HCT116 (cell line): ENCODE data around the gene CHSY3. TPM values are rescaled to one million over a fixed set of nuclear protein-coding genes. Genes with fewer than 3 reads are reported as not detected.

Experiments
- ATAC-seq: fragments of 200-7000 bp; cut with Tn5 transposase; 2 replicates; pipeline ENCODE4 v1.9.1; 2020; ENCODE audit warnings: mild to moderate bottlenecking, moderate library complexity
- BruUV-seq: library from RNA; stranded (reverse); fragments of 400-500 nt; replicated peaks from 2 replicates; lab custom pipeline; 2021; lab: Mats Ljungman, UMichigan
- CTCF ChIA-PET: fragments of 300-600 bp; sonication (Branson Sonifier 250); formaldehyde crosslinking; loops from one replicate; lab custom pipeline; 2021; ENCODE audit warnings: antibody characterized with exemption; lab: Charles Lee
- POLR2A ChIA-PET: fragments of 300-600, 350-600 bp; sonication (Branson Sonifier 250); formaldehyde crosslinking; loops from one replicate; lab custom pipeline; 2021; ENCODE audit warnings: antibody characterized with exemption; lab: Charles Lee
- RAD21 ChIA-PET, 2 experiments: fragments of 300-600 bp; sonication (Branson Sonifier 250); formaldehyde crosslinking; loops; one replicate each; lab custom pipeline; 2023; ENCODE audit warnings: low total read pairs in 2 of 2; ENCODE audit not compliant: uncharacterized antibody in 2 of 2, unreplicated experiment in 2 of 2, low non-redundant PET in 1 of 2; lab: Charles Lee
- DNase-seq: peaks from one replicate; pipeline ENCODE4 v3.0.0-alpha.2; 2010; ENCODE audit warnings: low read depth, low spot score
- H2AFZ ChIP-seq: fragments of 200-600 bp; shearing (Covaris generic), sonication (generic); 2 replicates; pipeline ENCODE4 v1.6.1; 2017; ENCODE audit warnings: low read depth, mixed run types, mixed read lengths, antibody characterized with exemption, low read length; ENCODE audit not compliant: poor library complexity, severe bottlenecking
- H3K27ac ChIP-seq: 2 replicates; pipeline ENCODE4 v1.5.1; 2012; ENCODE audit warnings: low read depth, low read length
- H3K27me3 ChIP-seq: fragments of 200-600 bp; sonication (generic); 2 replicates; pipeline ENCODE4 v1.6.1; 2016; ENCODE audit warnings: mixed run types, low read length, mixed read lengths; ENCODE audit not compliant: insufficient read depth
- H3K36me3 ChIP-seq, 2 experiments: fragments of 200-500 bp in 1 of 2; fragments of 200-600 bp in 1 of 2; sonication (Bioruptor generic) in 1 of 2; sonication (generic) in 1 of 2; 2 replicates each; pipeline versions ENCODE4 v1.5.1 to v1.6.1; 2014 to 2016; ENCODE audit warnings: low read length in 2 of 2, inconsistent platforms in 1 of 2, mixed read lengths in 1 of 2, mixed run types in 1 of 2; ENCODE audit not compliant: insufficient read depth in 2 of 2, control insufficient read depth in 1 of 2
- H3K4me1 ChIP-seq, 2 experiments: fragments of 200-600 bp in 1 of 2; sonication (generic) in 1 of 2; 2 replicates each; pipeline versions ENCODE4 v1.5.1 to v1.6.1; 2012 to 2017; ENCODE audit warnings: low read length in 2 of 2, inconsistent platforms in 1 of 2, mild to moderate bottlenecking in 1 of 2, mixed read lengths in 1 of 2, mixed run types in 1 of 2, moderate library complexity in 1 of 2; ENCODE audit not compliant: insufficient read depth in 2 of 2, control insufficient read depth in 1 of 2
- H3K4me2 ChIP-seq: fragments of 200-600 bp; sonication (generic); 2 replicates; pipeline ENCODE4 v1.6.1; 2017; ENCODE audit warnings: mixed run types, low read length, mixed read lengths
- H3K4me3 ChIP-seq, 2 experiments: fragments of 200-600 bp in 1 of 2; sonication (generic) in 1 of 2; replicated peaks in 1 of 2; 2 replicates each; pipeline ENCODE4 v1.5.1; 2011 to 2016; ENCODE audit warnings: low read length in 2 of 2, control low read depth in 1 of 2, low read depth in 1 of 2, mild to moderate bottlenecking in 1 of 2, mixed read lengths in 1 of 2, mixed run types in 1 of 2
- H3K79me2 ChIP-seq: fragments of 200-600 bp; sonication (generic); 2 replicates; pipeline ENCODE4 v1.6.1; 2017; ENCODE audit warnings: mild to moderate bottlenecking, mixed run types, low read length, moderate library complexity, mixed read lengths; ENCODE audit not compliant: insufficient read depth
- H3K9ac ChIP-seq: fragments of 200-600 bp; sonication (generic); 2 replicates; pipeline ENCODE4 v1.6.1; 2016; ENCODE audit warnings: low read length, mixed read lengths
- H3K9me2 ChIP-seq: fragments of 200-600 bp; sonication (generic), shearing (Covaris generic); 2 replicates; pipeline ENCODE4 v1.6.1; 2017; ENCODE audit warnings: mixed run types, mild to moderate bottlenecking, moderate library complexity; ENCODE audit not compliant: insufficient read depth
- H3K9me3 ChIP-seq, 2 experiments: fragments of 200-500 bp in 1 of 2; fragments of 200-600 bp in 1 of 2; sonication (Bioruptor generic) in 1 of 2; sonication (generic) in 1 of 2; 2 replicates each; pipeline ENCODE4 v1.6.1; 2014 to 2017; ENCODE audit warnings: low read length in 2 of 2, mixed read lengths in 2 of 2, inconsistent platforms in 1 of 2, low read depth in 1 of 2, mild to moderate bottlenecking in 1 of 2, mixed run types in 1 of 2, moderate library complexity in 1 of 2; ENCODE audit not compliant: control insufficient read depth in 1 of 2, insufficient read depth in 1 of 2
- H4K20me1 ChIP-seq: fragments of 200-600 bp; sonication (generic), shearing (Covaris generic); 2 replicates; pipeline ENCODE4 v1.6.1; 2017; ENCODE audit warnings: mixed run types, mild to moderate bottlenecking, moderate library complexity; ENCODE audit not compliant: insufficient read depth
- CEBPB ChIP-seq: IDR thresholded peaks from 2 replicates; pipeline ENCODE4 v1.6.1; 2012; ENCODE audit warnings: low read depth
- CTCF ChIP-seq, 3 experiments: fragments of 200-600 bp in 1 of 3; sonication (generic) in 1 of 3; IDR thresholded peaks in 2 of 3; conservative IDR thresholded peaks in 1 of 3; 2 replicates each; pipeline ENCODE4 v1.5.1; 2012 to 2017; ENCODE audit warnings: low read depth in 2 of 3, low read length in 2 of 3, antibody characterized with exemption in 1 of 3, borderline replicate concordance in 1 of 3, control low read depth in 1 of 3, mild to moderate bottlenecking in 1 of 3, mixed read lengths in 1 of 3, mixed run types in 1 of 3, moderate library complexity in 1 of 3; ENCODE audit not compliant: insufficient read depth in 1 of 3
- EGR1 ChIP-seq: IDR thresholded peaks from 2 replicates; pipeline ENCODE4 v1.6.1; 2012; ENCODE audit warnings: low read depth
- EZH2 ChIP-seq: fragments of 200-600 bp; sonication (generic); IDR thresholded peaks from 2 replicates; pipeline ENCODE4 v1.6.1; 2017; ENCODE audit warnings: antibody characterized with exemption, mixed run types
- EZH2phosphoT487 ChIP-seq: fragments of 200-600 bp; IDR thresholded peaks from 2 replicates; pipeline ENCODE4 v1.6.1; 2018; ENCODE audit warnings: antibody characterized with exemption, borderline replicate concordance
- FOSL1 ChIP-seq: IDR thresholded peaks from 2 replicates; pipeline ENCODE4 v1.6.1; 2012; ENCODE audit warnings: low read depth
- JUND ChIP-seq: IDR thresholded peaks from 2 replicates; pipeline ENCODE4 v1.6.1; 2012
- POLR2A ChIP-seq: IDR thresholded peaks from 2 replicates; pipeline ENCODE4 v1.7.0; 2011; ENCODE audit warnings: borderline replicate concordance; ENCODE audit not compliant: insufficient read depth, insufficient read length; ENCODE audit errors: extremely low read depth
- SIN3A ChIP-seq: IDR thresholded peaks from 2 replicates; pipeline ENCODE4 v1.6.1; 2012; ENCODE audit warnings: low read depth
- SP1 ChIP-seq: IDR thresholded peaks from 2 replicates; pipeline ENCODE4 v1.6.1; 2012; ENCODE audit warnings: low read depth
- SRF ChIP-seq: IDR thresholded peaks from 2 replicates; pipeline ENCODE4 v1.6.1; 2012; ENCODE audit warnings: low read depth
- TCF7L2 ChIP-seq: IDR thresholded peaks from 2 replicates; pipeline ENCODE4 v1.7.0; 2011; ENCODE audit warnings: borderline replicate concordance, inconsistent platforms; ENCODE audit not compliant: insufficient read depth, insufficient read length; ENCODE audit errors: extremely low read depth
- ZBTB33 ChIP-seq: IDR thresholded peaks from 2 replicates; pipeline ENCODE4 v1.6.1; 2011; ENCODE audit warnings: mild to moderate bottlenecking, low read length, moderate library complexity; ENCODE audit not compliant: insufficient replicate concordance; ENCODE audit errors: extremely low read depth
- ZNF274 ChIP-seq: fragments of 200-500 bp; sonication (Bioruptor generic); IDR thresholded peaks from 2 replicates; pipeline ENCODE4 v1.6.1; 2014; ENCODE audit warnings: mild to moderate bottlenecking, low read depth, low read length, inconsistent platforms
- intact Hi-C: fragments of 100-400 bp; cut with micrococcal nuclease; formaldehyde crosslinking; loops from 2 replicates; pipeline ENCODE4 v1.10.0; 2022
- total RNA-seq: library from RNA; stranded (reverse); gene quantifications from one replicate; pipeline ENCODE4 v1.2.1, GENCODE V29; 2021; ENCODE audit not compliant: unreplicated experiment
- TF ChIP-seq, protein P1 (sequence below): IDR thresholded peaks from 2 replicates; pipeline ENCODE4 v1.6.1; 2012; ENCODE audit warnings: low read depth
- TF ChIP-seq, protein P2 (sequence below): IDR thresholded peaks from 2 replicates; pipeline ENCODE4 v1.6.1; 2012

Gene CHSY3
- total RNA-seq, 1 experiment from 2014 or later, result 2.3 TPM

GRCh38 chr5:130110328-130110727 is 206.1 kb downstream of the CHSY3 start (continued):
- TF ChIP-seq CTCF (IDR thresholded peaks at IDR 0.05 in 2 of 3, conservative IDR thresholded peaks at IDR 0.05 in 1 of 3; ENCODE audit: borderline replicate concordance in 1 of 3, insufficient read depth in 1 of 3, low read depth in 2 of 3, low read length in 2 of 3), result no peak

DNA sequence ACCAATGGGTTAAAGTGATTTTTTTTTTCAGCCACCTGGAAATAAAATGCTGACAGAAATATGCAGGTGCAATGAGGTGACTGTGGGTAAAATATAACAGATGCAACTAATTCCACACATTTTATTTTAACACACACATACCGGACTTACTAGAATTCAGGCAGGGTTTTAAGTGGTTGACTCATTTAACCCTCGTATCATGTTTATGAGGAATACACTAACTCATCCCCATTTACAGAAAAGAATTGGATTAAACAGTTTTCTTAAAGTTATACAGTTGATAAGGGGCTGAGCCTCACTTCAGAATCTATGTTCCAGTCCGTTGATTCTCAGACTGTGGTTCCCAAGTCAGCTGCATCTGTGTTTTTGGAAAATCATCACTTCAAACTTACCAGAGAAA is 207.5 kb downstream of the CHSY3 start:
- H3K9me3 ChIP-seq, result no peaks in the 10 kb centered on the region
- no peaks in the 10 kb centered on the region for H3K79me2 ChIP-seq
- H3K27me3 ChIP-seq, result no peaks in the 10 kb centered on the region
- H4K20me1 ChIP-seq, result no peaks in the 10 kb centered on the region
- no peak overlapping the region for H3K9ac ChIP-seq
- intact Hi-C loops, result no loop called here
- no TSS peak for BruUV-seq
- no peak overlapping the region for H3K4me2 ChIP-seq
- ChIA-PET RAD21 (no interaction called here), POLR2A (no interaction called here), CTCF (no interaction called here)
- H3K27ac ChIP-seq, result no peak overlapping the region
- no peak for DNase-seq
- no peaks in the 10 kb centered on the region for H3K9me2 ChIP-seq
- ATAC-seq, result no peak
- H3K4me1 ChIP-seq, result no peaks in the 10 kb centered on the region
- no peak overlapping the region for H2AFZ ChIP-seq
- H3K4me3 ChIP-seq, result no peak overlapping the region
- H3K36me3 ChIP-seq, result no peaks in the 10 kb centered on the region
- TF ChIP-seq CEBPB, result no peak
- TF ChIP-seq ZBTB33, result no peak
- TF ChIP-seq EZH2phosphoT487, result no peak
- TF ChIP-seq ZNF274, result no peak
- no peak for TF ChIP-seq EZH2
- no peak for TF ChIP-seq SRF
- TF ChIP-seq EGR1, result no peak
- no peak for TF ChIP-seq SIN3A
- no peak for TF ChIP-seq CTCF (IDR thresholded peaks at IDR 0.05 in 2 of 3, conservative IDR thresholded peaks at IDR 0.05 in 1 of 3; ENCODE audit: borderline replicate concordance in 1 of 3, insufficient read depth in 1 of 3, low read depth in 2 of 3, low read length in 2 of 3)
- no peak for TF ChIP-seq JUND
- TF ChIP-seq SP1, result no peak
- TF ChIP-seq, protein P1, sequence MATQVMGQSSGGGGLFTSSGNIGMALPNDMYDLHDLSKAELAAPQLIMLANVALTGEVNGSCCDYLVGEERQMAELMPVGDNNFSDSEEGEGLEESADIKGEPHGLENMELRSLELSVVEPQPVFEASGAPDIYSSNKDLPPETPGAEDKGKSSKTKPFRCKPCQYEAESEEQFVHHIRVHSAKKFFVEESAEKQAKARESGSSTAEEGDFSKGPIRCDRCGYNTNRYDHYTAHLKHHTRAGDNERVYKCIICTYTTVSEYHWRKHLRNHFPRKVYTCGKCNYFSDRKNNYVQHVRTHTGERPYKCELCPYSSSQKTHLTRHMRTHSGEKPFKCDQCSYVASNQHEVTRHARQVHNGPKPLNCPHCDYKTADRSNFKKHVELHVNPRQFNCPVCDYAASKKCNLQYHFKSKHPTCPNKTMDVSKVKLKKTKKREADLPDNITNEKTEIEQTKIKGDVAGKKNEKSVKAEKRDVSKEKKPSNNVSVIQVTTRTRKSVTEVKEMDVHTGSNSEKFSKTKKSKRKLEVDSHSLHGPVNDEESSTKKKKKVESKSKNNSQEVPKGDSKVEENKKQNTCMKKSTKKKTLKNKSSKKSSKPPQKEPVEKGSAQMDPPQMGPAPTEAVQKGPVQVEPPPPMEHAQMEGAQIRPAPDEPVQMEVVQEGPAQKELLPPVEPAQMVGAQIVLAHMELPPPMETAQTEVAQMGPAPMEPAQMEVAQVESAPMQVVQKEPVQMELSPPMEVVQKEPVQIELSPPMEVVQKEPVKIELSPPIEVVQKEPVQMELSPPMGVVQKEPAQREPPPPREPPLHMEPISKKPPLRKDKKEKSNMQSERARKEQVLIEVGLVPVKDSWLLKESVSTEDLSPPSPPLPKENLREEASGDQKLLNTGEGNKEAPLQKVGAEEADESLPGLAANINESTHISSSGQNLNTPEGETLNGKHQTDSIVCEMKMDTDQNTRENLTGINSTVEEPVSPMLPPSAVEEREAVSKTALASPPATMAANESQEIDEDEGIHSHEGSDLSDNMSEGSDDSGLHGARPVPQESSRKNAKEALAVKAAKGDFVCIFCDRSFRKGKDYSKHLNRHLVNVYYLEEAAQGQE, result no peak
- no peak for TF ChIP-seq TCF7L2
- TF ChIP-seq, protein P2, sequence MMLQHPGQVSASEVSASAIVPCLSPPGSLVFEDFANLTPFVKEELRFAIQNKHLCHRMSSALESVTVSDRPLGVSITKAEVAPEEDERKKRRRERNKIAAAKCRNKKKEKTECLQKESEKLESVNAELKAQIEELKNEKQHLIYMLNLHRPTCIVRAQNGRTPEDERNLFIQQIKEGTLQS, result no peak
- TF ChIP-seq POLR2A, result no peak
- TF ChIP-seq FOSL1, result no peak
